ENCODE measurements around the gene PIP. TPM values are rescaled to one million over a fixed set of nuclear protein-coding genes. Genes with fewer than 3 reads are reported as not detected.
"Not testable (repeated sequence)": the region's sequence is repeated elsewhere in the genome, so short reads cannot be mapped to it uniquely, and the experiment has no call there.

Gene PIP
- total RNA-seq, 1 experiment from 2014 or later, result not detected

GRCh38 chr7:143096146-143096545 is 35.7 kb upstream of the PIP start:
- BruUV-seq (replicated peaks), result no TSS peak

DNA sequence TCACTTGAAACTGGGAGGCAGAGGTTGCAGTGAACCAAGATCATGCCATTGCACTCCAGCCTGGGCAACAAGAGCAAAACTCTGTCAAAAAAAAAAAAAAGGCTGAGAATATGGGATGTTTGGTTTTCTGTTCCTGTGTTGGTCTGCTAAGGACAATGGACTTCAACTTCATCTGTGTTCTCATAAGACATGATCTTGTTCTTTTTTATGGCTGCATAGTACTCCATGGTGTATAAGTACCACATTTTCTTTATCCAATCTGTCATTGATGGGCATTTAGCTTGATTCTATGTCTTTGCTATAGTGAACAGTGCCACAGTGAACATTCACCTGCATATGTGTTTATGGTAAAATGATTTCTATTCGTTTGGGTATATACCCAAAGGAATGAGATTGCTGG is 32.3 kb upstream of the PIP start:
- H3F3A ChIP-seq (ENCODE audit: low read length, unreplicated experiment); POLR2A ChIA-PET (ENCODE audit: unreplicated experiment); H3K9me3 ChIP-seq (ENCODE audit: low read length); H3K4me2 ChIP-seq (ENCODE audit: low read length); ATAC-seq; H3K27me3 ChIP-seq (ENCODE audit: low read length); BruUV-seq (replicated peaks); H3K9ac ChIP-seq (ENCODE audit: low read length); H3K4me1 ChIP-seq (ENCODE audit: insufficient read depth, low read length); H3K9me2 ChIP-seq (replicated peaks; ENCODE audit: low read length); H2AFZ ChIP-seq (ENCODE audit: low read length); H3K36me3 ChIP-seq (ENCODE audit: low read depth, low read length); H3K27ac ChIP-seq (ENCODE audit: low read length); intact Hi-C loops (cut with micrococcal nuclease); H3K4me3 ChIP-seq (ENCODE audit: low read length); CTCF ChIA-PET; H3K79me2 ChIP-seq (ENCODE audit: low read length); H4K20me1 ChIP-seq (ENCODE audit: low read length); DNase-seq: not testable (repeated sequence)

More at GRCh38 chr7:143096146-143096545, 35.7 kb upstream of the PIP start:
- Histone ChIP-seq H3K4me1 (ENCODE audit: insufficient read depth, low read length) (no peaks in the 10 kb centered on the region), H4K20me1 (ENCODE audit: low read length) (no peaks in the 10 kb centered on the region), H3K36me3 (ENCODE audit: low read depth, low read length) (no peaks in the 10 kb centered on the region), H3K27ac (ENCODE audit: low read length) (no peak overlapping the region), H3K9me2 (replicated peaks; ENCODE audit: low read length) (no peaks in the 10 kb centered on the region), H3K27me3 (ENCODE audit: low read length) (no peaks in the 10 kb centered on the region), H3K9me3 (ENCODE audit: low read length) (no peaks in the 10 kb centered on the region), H3K4me3 (ENCODE audit: low read length) (no peak overlapping the region), H3F3A (ENCODE audit: low read length, unreplicated experiment) (no peaks in the 10 kb centered on the region), H3K4me2 (ENCODE audit: low read length) (no peak overlapping the region), H2AFZ (ENCODE audit: low read length) (no peak overlapping the region), H3K9ac (ENCODE audit: low read length) (no peak overlapping the region), H3K79me2 (ENCODE audit: low read length) (no peaks in the 10 kb centered on the region)
- intact Hi-C loops (cut with micrococcal nuclease), result no loop called here
- DNase-seq (no peak), ATAC-seq (no peak)
- POLR2A ChIA-PET (ENCODE audit: unreplicated experiment), result no interaction called here
- no peak for TF ChIP-seq EZH2 (IDR thresholded peaks at IDR 0.05; ENCODE audit: low read length, unreplicated experiment)
- TF ChIP-seq, protein P1, sequence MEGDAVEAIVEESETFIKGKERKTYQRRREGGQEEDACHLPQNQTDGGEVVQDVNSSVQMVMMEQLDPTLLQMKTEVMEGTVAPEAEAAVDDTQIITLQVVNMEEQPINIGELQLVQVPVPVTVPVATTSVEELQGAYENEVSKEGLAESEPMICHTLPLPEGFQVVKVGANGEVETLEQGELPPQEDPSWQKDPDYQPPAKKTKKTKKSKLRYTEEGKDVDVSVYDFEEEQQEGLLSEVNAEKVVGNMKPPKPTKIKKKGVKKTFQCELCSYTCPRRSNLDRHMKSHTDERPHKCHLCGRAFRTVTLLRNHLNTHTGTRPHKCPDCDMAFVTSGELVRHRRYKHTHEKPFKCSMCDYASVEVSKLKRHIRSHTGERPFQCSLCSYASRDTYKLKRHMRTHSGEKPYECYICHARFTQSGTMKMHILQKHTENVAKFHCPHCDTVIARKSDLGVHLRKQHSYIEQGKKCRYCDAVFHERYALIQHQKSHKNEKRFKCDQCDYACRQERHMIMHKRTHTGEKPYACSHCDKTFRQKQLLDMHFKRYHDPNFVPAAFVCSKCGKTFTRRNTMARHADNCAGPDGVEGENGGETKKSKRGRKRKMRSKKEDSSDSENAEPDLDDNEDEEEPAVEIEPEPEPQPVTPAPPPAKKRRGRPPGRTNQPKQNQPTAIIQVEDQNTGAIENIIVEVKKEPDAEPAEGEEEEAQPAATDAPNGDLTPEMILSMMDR (conservative IDR thresholded peaks at IDR 0.05; ENCODE audit: low read depth, low read length), result no peak
- TF ChIP-seq EZH2phosphoT487 (IDR thresholded peaks at IDR 0.05; ENCODE audit: borderline replicate concordance, low read length), result no peak
- CTCF ChIA-PET, result no interaction called here

- Histone ChIP-seq H3K9ac (ENCODE audit: low read length) (no peak overlapping the region), H3K9me2 (replicated peaks; ENCODE audit: low read length) (no peaks in the 10 kb centered on the region), H3K4me3 (ENCODE audit: low read length) (no peak overlapping the region), H4K20me1 (ENCODE audit: low read length) (0 out of 2 replicates have a peak, but pooled peaks cover 3% of the 10 kb centered on the region), H3K4me1 (ENCODE audit: insufficient read depth, low read length) (no peaks in the 10 kb centered on the region), H2AFZ (ENCODE audit: low read length) (no peak overlapping the region), H3K36me3 (ENCODE audit: low read depth, low read length) (no peaks in the 10 kb centered on the region), H3K27ac (ENCODE audit: low read length) (no peak overlapping the region), H3K9me3 (ENCODE audit: low read length) (no peaks in the 10 kb centered on the region), H3F3A (ENCODE audit: low read length, unreplicated experiment) (no peaks in the 10 kb centered on the region), H3K27me3 (ENCODE audit: low read length) (0 out of 2 replicates have a peak, but pooled peaks cover 5% of the 10 kb centered on the region), H3K79me2 (ENCODE audit: low read length) (no peaks in the 10 kb centered on the region), H3K4me2 (ENCODE audit: low read length) (no peak overlapping the region)
- CTCF ChIA-PET, result no interaction called here
- POLR2A ChIA-PET (ENCODE audit: unreplicated experiment), result no interaction called here
- intact Hi-C loops (cut with micrococcal nuclease), result no loop called here
- DNase-seq (no peak), ATAC-seq (no peak)
- BruUV-seq (replicated peaks), result no TSS peak
- TF ChIP-seq EZH2 (IDR thresholded peaks at IDR 0.05; ENCODE audit: low read length, unreplicated experiment), result no peak
- no peak for TF ChIP-seq EZH2phosphoT487 (IDR thresholded peaks at IDR 0.05; ENCODE audit: borderline replicate concordance, low read length)
- TF ChIP-seq, protein P1 (conservative IDR thresholded peaks at IDR 0.05; ENCODE audit: low read depth, low read length), result no peak
Observed at GRCh38 chr7:143104759-143105158, 27.1 kb upstream of the PIP start.

GRCh38 chr7:143108019-143108418 is 23.9 kb upstream of the PIP start:
- DNase-seq; H3K27ac ChIP-seq (ENCODE audit: low read length); H3K4me1 ChIP-seq (ENCODE audit: insufficient read depth, low read length); H2AFZ ChIP-seq (ENCODE audit: low read length); ATAC-seq; H3K9me3 ChIP-seq (ENCODE audit: low read length); POLR2A ChIA-PET (ENCODE audit: unreplicated experiment); H3F3A ChIP-seq (ENCODE audit: low read length, unreplicated experiment); intact Hi-C loops (cut with micrococcal nuclease); BruUV-seq (replicated peaks); H3K79me2 ChIP-seq (ENCODE audit: low read length); H4K20me1 ChIP-seq (ENCODE audit: low read length); H3K4me3 ChIP-seq (ENCODE audit: low read length); H3K9ac ChIP-seq (ENCODE audit: low read length); H3K4me2 ChIP-seq (ENCODE audit: low read length); H3K9me2 ChIP-seq (replicated peaks; ENCODE audit: low read length); H3K27me3 ChIP-seq (ENCODE audit: low read length); H3K36me3 ChIP-seq (ENCODE audit: low read depth, low read length): not testable (repeated sequence)
- CTCF ChIA-PET, result interaction anchor here (0.7 kb wide), 1 partner anchor 105 kb away, joined by 3 read pairs; no protein-coding TSS in a partner anchor

Data from PC-3 (cell line).